Posterior vena cava (tissue), 2 donors: Measurements from ENCODE around the gene TMX3. TPM values are rescaled to one million over a fixed set of nuclear protein-coding genes. Genes with fewer than 3 reads are reported as not detected.

ENCODE experiments used
- DNase-seq: peaks from one replicate; pipeline ENCODE4 v3.0.0-alpha.2; 2020; ENCODE audit warnings: low spot score
- intact Hi-C, 2 donors: fragments of 100-400 bp; cut with DNase I; formaldehyde crosslinking; loops; one replicate each; pipeline versions ENCODE4 v1.14.1 to v1.14.2; 2022 to 2023
- total RNA-seq, 2 donors: library from RNA; stranded (reverse); fragmentation: NEBNext Ultra II Directional; extraction: Animal tissue kit (Norgen Biotek cat#: 25700); gene quantifications; one replicate each; pipeline ENCODE4 v1.2.1, GENCODE V29; 2021
- donor health status: DM: yes; HTN: yes; CAD: no.
- donor health status: DM: yes; HTN: yes; CAD: no.

Gene TMX3
- total RNA-seq, 2 donors from 2014 or later = 41.8 to 44.0 TPM

DNA sequence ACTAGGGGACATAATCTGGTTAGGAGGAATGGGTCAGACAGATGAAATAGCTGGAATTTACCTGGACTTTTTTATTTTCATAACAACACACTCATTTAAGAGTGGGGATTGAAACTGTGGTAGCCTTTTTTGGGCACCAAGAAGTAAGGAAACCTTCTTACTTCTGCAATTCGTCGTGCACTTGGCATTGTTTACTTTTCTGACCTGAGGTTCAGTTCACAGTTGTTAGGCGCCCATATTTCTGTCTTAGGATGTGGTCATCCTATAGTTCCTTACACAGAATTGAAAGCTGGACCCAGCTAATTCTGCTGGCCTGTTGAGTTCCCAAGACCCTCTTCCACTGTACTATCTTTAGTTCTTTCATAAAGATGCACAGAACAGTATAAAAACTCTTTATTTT is 72.9 kb downstream of the TMX3 start:
- no peak for DNase-seq
- intact Hi-C loops = no loop called here

DNA sequence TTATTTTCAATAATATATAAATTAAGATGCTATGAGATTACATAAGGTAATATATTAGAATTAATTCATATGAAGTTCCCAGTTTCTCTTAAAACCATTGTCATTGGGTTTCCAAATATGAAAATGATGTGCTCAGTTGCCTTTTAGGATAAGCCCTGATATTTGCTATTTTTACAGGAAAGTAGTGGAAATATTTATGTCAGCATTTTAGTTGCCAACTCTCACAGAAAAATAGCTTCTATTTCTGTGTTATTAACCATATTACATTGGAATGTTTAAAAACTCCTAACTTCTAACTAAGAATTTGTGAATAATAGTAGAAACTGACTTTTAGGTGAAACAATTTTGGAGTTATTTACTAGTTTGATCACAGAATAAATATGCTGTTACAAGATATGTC is 74.0 kb downstream of the TMX3 start:
- intact Hi-C loops = no loop called here
- no peak for DNase-seq

DNA sequence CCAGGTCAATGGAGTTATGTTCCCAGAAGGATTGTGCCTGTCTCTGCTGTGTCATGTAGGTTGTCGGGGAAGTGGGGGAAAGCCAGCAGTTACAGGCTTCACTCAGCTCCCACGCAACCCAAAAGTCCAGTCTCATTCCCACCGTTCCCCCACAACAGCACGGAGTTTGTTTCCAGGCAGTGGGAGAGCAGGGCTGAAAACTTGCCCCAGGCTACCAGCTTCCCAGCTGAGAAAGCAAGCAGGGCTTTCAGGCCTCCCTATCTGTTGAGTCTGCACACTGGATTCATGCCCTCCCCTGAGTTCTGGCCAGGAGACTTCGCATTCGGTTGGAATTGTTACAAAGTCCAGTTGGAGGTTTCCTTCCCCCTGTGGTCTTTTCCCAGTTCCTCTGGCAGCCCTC is 76.3 kb downstream of the TMX3 start:
- intact Hi-C loops = no loop called here
- no peak for DNase-seq

DNA sequence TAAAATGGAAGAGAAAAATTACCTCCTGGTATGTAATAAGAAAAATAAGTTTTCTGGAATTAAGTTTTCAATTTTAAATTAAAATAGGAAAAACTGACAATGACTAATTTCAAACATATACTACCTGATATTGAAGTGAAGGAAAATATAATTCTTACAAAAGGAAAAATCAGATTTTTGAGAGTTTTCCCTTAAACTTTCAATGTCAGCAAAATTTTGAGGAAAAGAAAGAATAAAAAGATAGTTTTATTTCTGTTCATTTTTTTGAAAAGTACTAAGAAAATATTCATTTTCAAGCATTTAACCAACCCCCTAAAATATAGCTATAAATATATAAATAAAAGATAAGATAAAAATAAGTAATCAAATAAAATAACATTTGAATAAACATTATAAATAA is 87.1 kb downstream of the TMX3 start:
- no peak for DNase-seq
- intact Hi-C loops = no loop called here

Other genes starting within 250 kb of the TMX3 start
- 10 to 100 TPM; 10.4 to 22.7 TPM for gene CCDC102B, start 83.0 kb upstream of the TMX3 start, total RNA-seq